Memory B cell (primary cell): ENCODE data around the gene GYS2.
"Not testable (repeated sequence)": the region's sequence is repeated elsewhere in the genome, so short reads cannot be mapped to it uniquely, and the experiment has no call there.

ENCODE experiments used
- ATAC-seq: fragments of 150-1000 bp; cut with Tn5 transposase; 2 replicates; pipeline ENCODE4 v1.10.0; 2021; ENCODE audit warnings: low read depth, mild to moderate bottlenecking, moderate library complexity
- DNase-seq, 2 donors: peaks; one replicate each; pipeline ENCODE4 v3.0.0; 2022; ENCODE audit warnings: low spot score in 2 of 2
- H3K27ac Mint-ChIP-seq: one replicate; pipeline ENCODE4 v1.8.0; 2022; ENCODE audit warnings: mild to moderate bottlenecking, moderate library complexity, mixed read lengths
- H3K27me3 Mint-ChIP-seq: one replicate; pipeline ENCODE4 v1.8.0; 2022; ENCODE audit warnings: mixed read lengths
- H3K36me3 Mint-ChIP-seq: one replicate; pipeline ENCODE4 v1.8.0; 2022; ENCODE audit warnings: mild to moderate bottlenecking, mixed read lengths
- H3K4me1 Mint-ChIP-seq: one replicate; pipeline ENCODE4 v1.8.0; 2022; ENCODE audit warnings: mixed read lengths
- H3K4me3 Mint-ChIP-seq: one replicate; pipeline ENCODE4 v1.8.0; 2022; ENCODE audit warnings: mild to moderate bottlenecking, moderate library complexity, mixed read lengths
- H3K9me3 Mint-ChIP-seq: one replicate; pipeline ENCODE4 v1.8.0; 2022; ENCODE audit warnings: mixed read lengths

Gene GYS2

DNA sequence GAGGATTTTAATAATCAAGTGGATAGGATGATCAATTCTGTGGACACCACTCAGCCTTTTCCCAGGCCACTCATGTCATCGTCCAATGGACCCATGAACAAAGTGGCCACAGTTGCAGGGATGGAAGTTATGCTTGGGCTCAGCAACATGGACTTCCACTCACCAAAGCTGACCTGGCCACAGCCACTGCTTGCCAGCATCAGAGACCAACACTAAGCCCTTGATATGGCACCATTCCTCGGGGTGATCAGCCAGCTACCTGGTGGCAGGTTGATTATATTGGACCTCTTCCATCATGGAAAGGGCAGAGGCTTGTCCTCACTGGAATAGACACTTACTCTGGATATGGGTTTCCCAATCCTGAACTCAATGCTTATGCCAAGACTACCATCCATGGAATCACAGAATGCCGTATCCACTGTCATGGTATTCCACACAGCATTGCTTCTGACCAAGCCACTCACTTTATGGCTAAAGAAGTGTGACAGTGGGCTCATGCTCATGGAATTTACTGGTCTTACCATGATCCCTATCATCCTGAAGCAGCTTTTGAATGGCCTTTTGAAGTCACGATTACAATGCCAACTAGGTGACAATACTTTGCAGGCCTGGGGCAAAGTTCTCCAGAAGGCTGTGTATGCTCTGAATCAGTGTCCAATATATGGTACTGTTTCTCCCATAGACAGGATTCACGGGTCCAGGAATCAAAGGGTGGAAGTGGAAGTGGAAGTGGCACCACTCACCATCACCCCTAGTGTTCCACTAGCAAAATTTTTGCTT, 20.1 kb downstream of the GYS2 start:
- ATAC-seq, H3K9me3 Mint-ChIP-seq, H3K4me3 Mint-ChIP-seq, H3K36me3 Mint-ChIP-seq, DNase-seq, H3K4me1 Mint-ChIP-seq, H3K27ac Mint-ChIP-seq: not testable (repeated sequence)
- peaks cover 16% of the 10 kb centered on the region for H3K27me3 Mint-ChIP-seq

DNA sequence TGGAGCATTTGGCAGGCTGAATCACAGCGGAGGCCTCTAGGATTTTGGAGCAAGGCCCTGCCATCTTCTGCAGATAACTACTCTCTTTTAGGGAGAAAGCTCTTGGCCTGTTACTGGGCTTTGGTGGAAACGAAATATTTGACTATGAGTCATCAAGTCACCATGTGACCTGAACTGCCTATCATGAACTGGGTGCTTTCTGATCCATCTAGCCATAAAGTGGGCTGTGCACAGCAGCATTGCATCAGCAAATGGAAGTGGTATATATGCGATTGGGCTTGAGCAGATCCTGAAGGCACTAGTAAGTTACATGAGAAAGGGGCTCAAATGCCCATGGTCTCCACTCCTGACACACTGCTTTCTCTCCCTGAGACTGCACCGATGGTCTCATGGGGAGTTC, 21.1 kb downstream of the GYS2 start:
- no peaks in the 10 kb centered on the region for H3K4me1 Mint-ChIP-seq

DNA sequence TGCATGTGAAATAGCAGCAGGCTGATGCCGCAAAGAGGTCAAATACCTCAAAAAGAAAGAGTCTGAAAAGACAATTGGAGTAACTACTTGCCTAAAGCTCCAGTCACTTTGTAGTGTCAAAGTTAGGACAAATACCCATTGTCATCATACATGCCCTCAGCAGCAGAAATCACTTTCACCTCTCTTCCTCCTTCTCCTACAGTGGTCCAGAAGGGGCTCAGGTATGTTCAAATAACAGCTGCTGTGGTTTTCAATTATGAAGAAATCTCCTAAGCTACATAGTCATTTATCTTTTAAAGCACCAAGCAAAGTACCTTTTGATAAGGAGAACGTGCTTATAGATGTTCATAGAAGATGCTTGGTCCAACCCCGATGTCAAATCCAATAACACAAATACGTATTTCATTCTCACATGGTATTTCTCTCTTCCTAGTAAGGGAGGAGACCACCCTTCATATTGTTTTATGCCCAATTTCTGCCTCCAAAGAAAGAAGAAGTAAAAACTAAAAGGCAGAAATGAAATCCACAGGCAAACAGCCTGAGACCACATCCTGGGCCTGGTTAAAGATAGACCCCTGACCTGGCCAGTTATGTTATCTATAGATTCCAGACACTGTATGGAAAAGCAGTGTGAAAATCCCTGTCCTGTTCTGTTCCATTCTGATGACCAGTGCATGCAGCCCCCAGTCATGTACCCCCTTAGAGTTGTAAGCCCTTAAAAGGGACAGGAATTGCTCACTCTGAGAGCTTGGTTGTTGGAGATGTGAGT, 23.7 kb downstream of the GYS2 start:
- ATAC-seq (no peak), DNase-seq (no peak)
- H3K9me3 Mint-ChIP-seq: no peaks in the 10 kb centered on the region
- H3K4me3 Mint-ChIP-seq: no peak overlapping the region
- H3K27me3 Mint-ChIP-seq: peaks cover 18% of the 10 kb centered on the region
- peaks cover 2% of the 10 kb centered on the region for H3K36me3 Mint-ChIP-seq
- H3K27ac Mint-ChIP-seq: no peak overlapping the region
- no peaks in the 10 kb centered on the region for H3K4me1 Mint-ChIP-seq

More for the DNA sequence above, 21.1 kb downstream of the GYS2 start:
- DNase-seq: no peak
- H3K36me3 Mint-ChIP-seq: peaks cover 4% of the 10 kb centered on the region
- H3K27me3 Mint-ChIP-seq: peaks cover 20% of the 10 kb centered on the region
- no peak for ATAC-seq
- H3K4me3 Mint-ChIP-seq: no peak overlapping the region
- peaks cover 2% of the 10 kb centered on the region for H3K9me3 Mint-ChIP-seq
- H3K27ac Mint-ChIP-seq: no peak overlapping the region

DNA sequence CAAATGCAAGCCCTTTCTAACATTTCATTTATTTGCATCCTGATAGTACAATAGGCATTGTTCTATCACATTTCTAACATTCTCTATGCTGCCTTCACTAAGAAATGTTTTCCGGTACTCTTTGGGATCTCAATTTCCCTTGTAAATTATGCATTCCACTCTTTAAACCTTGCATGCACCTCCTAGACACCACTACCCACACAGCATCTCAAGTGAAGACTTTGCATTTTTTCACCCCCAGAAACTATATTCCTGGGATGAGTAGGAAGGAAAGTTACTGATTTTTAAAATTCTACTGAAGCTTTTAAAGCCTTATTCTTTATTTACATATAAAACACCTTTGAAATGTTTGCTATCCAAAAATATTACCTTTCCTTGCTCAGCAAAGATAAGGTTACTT, 27.1 kb downstream of the GYS2 start:
- Mint-ChIP-seq H3K27ac (no peak overlapping the region), H3K9me3 (no peaks in the 10 kb centered on the region), H3K4me1 (peaks cover 2% of the 10 kb centered on the region), H3K36me3 (peaks cover 2% of the 10 kb centered on the region), H3K27me3 (peaks cover 7% of the 10 kb centered on the region), H3K4me3 (no peak overlapping the region)
- DNase-seq: no peak
- ATAC-seq: no peak

DNA sequence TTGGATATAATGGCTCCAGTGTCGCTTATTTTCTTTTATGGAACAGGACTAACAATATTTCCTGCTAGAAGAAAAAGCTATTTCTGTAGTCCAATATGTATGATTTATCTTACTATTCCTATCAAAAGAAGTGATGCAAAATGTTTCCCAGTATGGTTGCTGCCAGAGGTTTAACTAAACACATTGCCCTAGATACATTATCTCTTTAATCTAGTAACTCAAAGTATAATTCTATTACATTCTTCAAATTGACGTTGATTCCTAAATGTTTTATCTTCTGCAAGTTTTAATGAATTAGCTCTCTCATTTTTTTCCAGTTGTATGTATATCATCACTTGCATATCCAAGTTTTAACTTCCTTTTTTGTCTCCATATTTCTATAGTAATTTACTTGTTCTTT, 28.2 kb downstream of the GYS2 start:
- Mint-ChIP-seq H3K27ac (no peak overlapping the region), H3K36me3 (peaks cover 2% of the 10 kb centered on the region), H3K4me3 (no peak overlapping the region), H3K27me3 (peaks cover 5% of the 10 kb centered on the region), H3K9me3 (no peaks in the 10 kb centered on the region), H3K4me1 (peaks cover 2% of the 10 kb centered on the region)
- ATAC-seq (no peak), DNase-seq (no peak)

DNA sequence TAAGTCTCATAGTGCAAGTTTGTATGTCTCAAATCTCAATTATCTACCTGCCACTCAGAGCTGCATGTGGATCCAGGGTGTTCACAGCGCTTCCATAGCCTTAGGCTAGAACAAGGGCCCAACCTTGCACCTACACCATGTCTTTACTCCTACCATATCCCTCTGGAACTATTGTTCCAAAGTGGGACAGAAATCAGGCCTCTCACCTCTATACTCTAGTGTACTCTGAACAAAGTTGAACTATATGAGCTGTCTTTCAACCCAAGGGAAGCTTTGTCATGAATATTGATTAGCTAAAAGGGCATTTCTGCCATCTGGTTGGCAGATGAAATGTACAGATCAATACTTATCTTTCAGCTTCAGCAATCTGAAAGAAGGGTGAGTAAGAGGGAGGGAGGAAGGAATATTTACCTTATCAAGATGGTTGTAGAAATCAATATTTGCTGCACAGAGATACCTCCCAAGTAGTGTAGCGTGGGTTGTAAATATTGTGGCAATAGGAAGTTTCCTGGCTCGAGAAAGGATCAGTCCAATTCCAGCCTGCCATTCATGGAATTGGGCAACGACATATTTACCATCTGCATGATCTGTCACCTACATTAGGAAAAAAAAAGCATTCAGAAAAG, 30.8 kb downstream of the GYS2 start:
- DNase-seq (no peak), ATAC-seq (no peak)
- Mint-ChIP-seq H3K9me3 (no peaks in the 10 kb centered on the region), H3K27me3 (peaks cover under 1% of the 10 kb centered on the region), H3K4me3 (no peak overlapping the region), H3K4me1 (peaks cover 2% of the 10 kb centered on the region), H3K36me3 (no peaks in the 10 kb centered on the region), H3K27ac (no peak overlapping the region)

DNA sequence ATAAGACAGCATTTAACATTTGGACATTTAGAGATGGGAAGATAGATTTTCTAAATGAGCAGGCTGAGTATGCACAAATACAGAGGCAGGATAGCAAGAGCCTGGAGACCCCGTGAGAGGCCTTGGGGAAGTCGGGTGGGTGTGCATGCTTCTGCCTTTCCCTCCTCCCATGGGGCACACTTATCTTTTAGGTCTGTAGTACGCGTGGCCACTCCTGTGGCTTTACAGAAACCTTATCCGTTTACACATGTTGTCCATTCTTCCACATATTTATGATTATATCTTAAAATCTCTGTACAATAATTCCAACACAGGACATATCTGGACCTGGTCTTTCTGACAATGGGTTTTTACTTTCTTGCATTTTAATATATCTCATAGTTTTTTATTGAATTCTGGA, 33.6 kb downstream of the GYS2 start:
- Mint-ChIP-seq H3K4me1 (peaks cover 2% of the 10 kb centered on the region), H3K27me3 (no peaks in the 10 kb centered on the region), H3K4me3 (no peak overlapping the region), H3K36me3 (no peaks in the 10 kb centered on the region), H3K9me3 (no peaks in the 10 kb centered on the region), H3K27ac (no peak overlapping the region)
- ATAC-seq (no peak), DNase-seq (no peak)

DNA sequence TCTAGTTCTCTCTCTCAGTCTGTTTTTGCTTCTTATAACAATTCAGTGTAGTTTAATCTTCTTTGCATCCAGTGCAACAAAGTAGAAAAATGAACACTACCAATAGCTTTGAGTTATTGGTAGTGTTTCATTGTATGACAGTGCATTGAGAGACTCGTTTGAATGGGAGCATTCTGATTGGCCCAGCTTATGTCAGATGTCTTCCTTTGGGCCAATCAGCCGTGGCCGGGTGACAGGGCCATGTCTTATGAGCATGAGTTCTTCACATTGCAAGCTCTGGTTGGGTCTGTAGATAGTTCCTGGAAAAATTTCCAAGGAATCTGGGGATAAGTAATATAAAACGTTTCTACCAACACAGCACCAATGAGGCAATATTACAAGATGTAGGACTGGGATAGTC, 36.5 kb downstream of the GYS2 start:
- H3K9me3 Mint-ChIP-seq: no peaks in the 10 kb centered on the region
- ATAC-seq: no peak

DNA sequence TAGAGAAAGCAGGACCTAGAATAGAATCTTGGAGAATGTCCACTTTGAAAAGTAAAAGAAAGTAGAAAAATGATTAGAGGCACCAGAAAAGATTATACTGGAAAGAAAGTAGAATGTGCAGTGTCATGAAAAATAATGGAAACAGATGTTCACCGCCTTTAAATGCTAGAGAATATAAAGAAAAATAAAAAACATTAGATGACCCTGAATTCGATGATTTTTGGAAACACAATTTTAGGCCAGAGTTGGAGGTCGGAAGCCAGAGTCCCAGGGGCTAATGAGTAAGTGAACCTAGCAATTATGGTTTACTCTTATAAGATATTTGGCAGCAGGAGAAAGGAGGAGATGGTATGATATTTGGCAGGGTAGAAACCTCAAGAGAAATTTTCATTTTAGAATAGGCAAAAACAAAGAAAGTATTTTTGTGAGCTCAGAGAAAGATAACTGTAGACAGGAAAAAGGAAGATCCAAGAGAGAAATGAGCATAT, 37.7 kb downstream of the GYS2 start:
- Mint-ChIP-seq H3K27me3 (peaks cover 1% of the 10 kb centered on the region), H3K9me3 (no peaks in the 10 kb centered on the region), H3K36me3 (no peaks in the 10 kb centered on the region), H3K27ac (no peak overlapping the region), H3K4me1 (no peaks in the 10 kb centered on the region), H3K4me3 (no peak overlapping the region)
- DNase-seq (no peak), ATAC-seq (no peak)

More for the DNA sequence above, 36.5 kb downstream of the GYS2 start:
- no peak for DNase-seq
- Mint-ChIP-seq H3K27me3 (peaks cover 1% of the 10 kb centered on the region), H3K4me1 (peaks cover 2% of the 10 kb centered on the region), H3K36me3 (no peaks in the 10 kb centered on the region), H3K4me3 (no peak overlapping the region), H3K27ac (no peak overlapping the region)

DNA sequence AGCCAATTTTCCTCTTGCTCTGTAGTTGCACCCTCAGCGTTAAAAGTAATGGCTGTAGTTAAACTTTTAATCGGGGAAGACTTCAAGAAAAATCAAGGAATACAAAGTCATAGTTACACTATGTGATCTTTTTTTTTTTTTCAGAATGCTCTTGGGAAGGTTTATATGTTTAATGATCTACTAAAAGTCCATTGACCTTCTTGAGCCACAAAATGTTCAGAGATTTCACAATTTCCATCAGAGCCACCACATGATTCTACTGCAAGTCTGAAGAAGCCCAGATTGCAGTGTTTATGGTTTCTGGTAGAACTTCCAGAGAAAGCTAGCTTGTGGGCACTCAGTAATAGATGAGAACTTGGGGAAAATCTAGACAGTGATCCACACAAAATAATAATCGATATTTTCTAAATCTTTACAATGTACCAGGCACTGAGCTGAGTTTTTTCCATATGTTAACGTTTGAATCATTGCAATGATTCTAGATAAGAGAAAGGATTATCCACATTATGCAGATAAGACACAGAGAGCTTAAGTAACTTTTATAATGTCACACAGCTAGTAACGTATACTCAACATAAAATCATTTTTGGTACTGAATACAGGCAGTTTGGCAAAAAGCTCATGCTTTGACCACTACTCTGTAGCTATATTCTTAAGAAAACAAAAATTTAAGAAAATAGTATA, 38.3 kb downstream of the GYS2 start:
- ATAC-seq (no peak), DNase-seq (no peak)

DNA sequence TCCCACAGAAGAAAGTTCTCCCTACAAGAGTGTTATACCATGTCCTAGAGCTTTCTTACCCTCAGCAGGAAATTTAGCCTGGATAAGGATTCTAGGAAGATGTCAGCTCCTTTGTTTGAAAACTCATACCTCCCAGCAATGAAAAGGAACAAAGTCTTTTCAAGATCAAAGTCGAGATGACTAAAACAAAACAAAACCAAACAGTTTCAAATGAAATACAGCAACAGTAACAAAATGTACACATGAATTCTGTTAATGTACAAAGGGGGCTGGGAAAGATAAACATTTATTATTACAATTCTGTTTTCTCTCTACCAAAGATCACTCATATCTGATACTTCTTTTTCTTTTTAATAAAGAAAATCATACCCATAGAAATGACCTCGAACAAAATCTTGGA, 41.8 kb downstream of the GYS2 start:
- Mint-ChIP-seq H3K9me3 (no peaks in the 10 kb centered on the region), H3K27me3 (peaks cover 1% of the 10 kb centered on the region), H3K4me3 (no peak overlapping the region), H3K27ac (no peak overlapping the region), H3K36me3 (no peaks in the 10 kb centered on the region), H3K4me1 (no peaks in the 10 kb centered on the region)
- DNase-seq (no peak), ATAC-seq (no peak)

More for the DNA sequence above, 38.3 kb downstream of the GYS2 start:
- H3K27me3 Mint-ChIP-seq: peaks cover 1% of the 10 kb centered on the region
- H3K4me3 Mint-ChIP-seq: no peak overlapping the region
- H3K27ac Mint-ChIP-seq: no peak overlapping the region
- H3K36me3 Mint-ChIP-seq: no peaks in the 10 kb centered on the region
- no peaks in the 10 kb centered on the region for H3K4me1 Mint-ChIP-seq
- no peaks in the 10 kb centered on the region for H3K9me3 Mint-ChIP-seq

DNA sequence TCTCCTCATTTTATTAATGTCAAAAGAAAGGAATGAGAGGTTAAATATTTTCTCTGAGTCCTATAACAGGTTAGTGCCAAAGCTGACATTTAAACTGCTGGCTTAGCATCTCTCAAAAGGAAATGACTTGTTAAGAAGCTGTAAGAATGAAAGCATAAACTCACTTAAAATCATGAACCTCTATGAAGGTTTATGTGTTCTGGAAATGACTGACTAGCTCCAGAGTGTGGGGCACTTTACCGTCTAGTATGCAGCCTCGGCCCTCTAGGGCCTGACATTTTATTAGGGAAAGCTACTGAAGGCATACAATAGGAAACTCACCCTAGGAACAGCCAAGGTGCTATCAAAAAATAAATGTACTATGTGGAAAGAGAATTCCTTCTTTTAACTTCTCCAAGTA, 43.5 kb downstream of the GYS2 start:
- peaks cover 1% of the 10 kb centered on the region for H3K27me3 Mint-ChIP-seq
- H3K36me3 Mint-ChIP-seq: no peaks in the 10 kb centered on the region
- ATAC-seq: no peak
- H3K9me3 Mint-ChIP-seq: no peaks in the 10 kb centered on the region
- H3K27ac Mint-ChIP-seq: no peak overlapping the region
- no peak for DNase-seq
- no peak overlapping the region for H3K4me3 Mint-ChIP-seq
- no peaks in the 10 kb centered on the region for H3K4me1 Mint-ChIP-seq

DNA sequence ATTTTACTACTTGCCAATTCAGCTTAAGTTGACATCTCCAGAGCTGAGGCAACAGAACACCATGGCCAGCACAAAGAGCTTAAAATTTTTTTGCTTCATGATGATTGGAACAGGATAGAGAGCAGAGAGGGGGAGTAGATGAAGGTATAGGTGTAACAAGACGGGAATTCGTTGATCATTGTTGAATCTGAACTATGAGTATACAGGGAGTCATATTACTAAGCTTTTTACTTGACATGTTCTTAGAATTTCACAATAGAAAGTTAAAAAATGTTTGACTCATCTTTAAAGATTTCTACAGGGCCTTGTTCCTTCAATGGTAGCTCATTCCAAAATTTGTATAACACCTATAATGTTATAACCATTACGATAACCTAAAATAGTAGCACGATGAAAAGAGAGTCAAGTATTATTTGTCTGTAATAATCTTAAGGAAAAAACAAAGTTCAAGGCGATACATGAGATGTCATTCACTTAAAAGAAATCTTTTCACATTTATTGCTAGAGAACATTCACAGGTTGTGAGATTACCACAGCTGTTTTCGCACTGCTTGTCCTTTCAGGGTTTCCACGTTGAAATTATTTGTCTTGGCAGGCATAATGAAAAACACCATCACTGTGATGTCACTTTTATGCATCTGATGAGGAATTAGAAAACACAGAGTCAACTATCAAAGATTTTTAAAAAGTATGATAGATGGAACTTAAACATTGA, 44.6 kb downstream of the GYS2 start:
- Mint-ChIP-seq H3K27me3 (no peaks in the 10 kb centered on the region), H3K36me3 (no peaks in the 10 kb centered on the region), H3K4me1 (no peaks in the 10 kb centered on the region), H3K9me3 (no peaks in the 10 kb centered on the region), H3K27ac (no peak overlapping the region), H3K4me3 (no peak overlapping the region)
- no peak for DNase-seq
- ATAC-seq: no peak
